H9 (cell line): ENCODE data around the gene TOP1. TPM values are rescaled to one million over a fixed set of nuclear protein-coding genes. Genes with fewer than 3 reads are reported as not detected.
A peak's percentile ranks its signal among the peaks of the same experiment; 100 is the strongest.

Source experiments
- DNase-seq: peaks from one replicate; pipeline ENCODE4 v3.0.0-alpha.2; 2017
- H2AFZ ChIP-seq: one replicate; pipeline ENCODE4 v1.6.1; 2013; ENCODE audit warnings: mild to moderate bottlenecking, low read length, control low read depth, moderate library complexity
- H2AK5ac ChIP-seq: 2 replicates; pipeline ENCODE4 v1.6.1; 2013; ENCODE audit warnings: low read length, control low read depth, mixed read lengths; ENCODE audit not compliant: insufficient read length
- H2BK120ac ChIP-seq: one replicate; pipeline ENCODE4 v1.6.1; 2013; ENCODE audit warnings: low read depth, mild to moderate bottlenecking, low read length, control low read depth, inconsistent platforms; ENCODE audit not compliant: poor library complexity, severe bottlenecking
- H2BK12ac ChIP-seq: 2 replicates; pipeline ENCODE4 v1.6.1; 2013; ENCODE audit warnings: low read length, control low read depth, mixed read lengths, low read depth; ENCODE audit not compliant: insufficient read length
- H2BK15ac ChIP-seq: 2 replicates; pipeline ENCODE4 v1.6.1; 2013; ENCODE audit warnings: low read depth, low read length, control low read depth
- H2BK20ac ChIP-seq: one replicate; pipeline ENCODE4 v1.6.1; 2013; ENCODE audit warnings: low read depth, mild to moderate bottlenecking, low read length, control low read depth, inconsistent platforms; ENCODE audit not compliant: poor library complexity, severe bottlenecking
- H2BK5ac ChIP-seq: 2 replicates; pipeline ENCODE4 v1.6.1; 2013; ENCODE audit warnings: low read length, control low read depth, mixed read lengths; ENCODE audit not compliant: insufficient read length
- H3K14ac ChIP-seq: 2 replicates; pipeline ENCODE4 v1.6.1; 2013; ENCODE audit warnings: low read length, control low read depth; ENCODE audit not compliant: insufficient read depth
- H3K18ac ChIP-seq: 2 replicates; pipeline ENCODE4 v1.6.1; 2013; ENCODE audit warnings: low read depth, mild to moderate bottlenecking, mixed read lengths, low read length, control low read depth; ENCODE audit not compliant: insufficient read length
- H3K23ac ChIP-seq: 2 replicates; pipeline ENCODE4 v1.6.1; 2013; ENCODE audit warnings: low read length, control low read depth, mixed read lengths, low read depth; ENCODE audit not compliant: insufficient read length
- H3K23me2 ChIP-seq: 2 replicates; pipeline ENCODE4 v1.6.1; 2013; ENCODE audit warnings: low read depth, mild to moderate bottlenecking, mixed read lengths, low read length, control low read depth; ENCODE audit not compliant: insufficient read length, poor library complexity, severe bottlenecking
- H3K27ac ChIP-seq: 2 replicates; pipeline ENCODE4 v1.5.1; 2013; ENCODE audit warnings: low read length, control low read depth, mixed read lengths, low read depth; ENCODE audit not compliant: insufficient read length
- H3K27me3 ChIP-seq: 2 replicates; pipeline ENCODE4 v1.6.1; 2013; ENCODE audit warnings: low read length, control low read depth, inconsistent platforms; ENCODE audit not compliant: insufficient read depth
- H3K4ac ChIP-seq: 2 replicates; pipeline ENCODE4 v1.6.1; 2013; ENCODE audit warnings: low read depth, mild to moderate bottlenecking, control low read depth, inconsistent platforms, low read length, moderate library complexity
- H3K4me1 ChIP-seq: 2 replicates; pipeline ENCODE4 v1.6.1; 2013; ENCODE audit warnings: low read length, control low read depth, inconsistent platforms; ENCODE audit not compliant: insufficient read depth
- H3K4me2 ChIP-seq: 2 replicates; pipeline ENCODE4 v1.6.1; 2013; ENCODE audit warnings: low read length, control low read depth, mixed read lengths; ENCODE audit not compliant: insufficient read length, insufficient read depth
- H3K56ac ChIP-seq: 2 replicates; pipeline ENCODE4 v1.6.1; 2013; ENCODE audit warnings: low read depth, mild to moderate bottlenecking, mixed read lengths, low read length, control low read depth; ENCODE audit not compliant: insufficient read length
- H3K79me1 ChIP-seq: 2 replicates; pipeline ENCODE4 v1.6.1; 2013; ENCODE audit warnings: low read depth, mild to moderate bottlenecking, moderate library complexity, low read length, control low read depth, inconsistent platforms; ENCODE audit not compliant: insufficient read depth, poor library complexity, severe bottlenecking
- H3K79me2 ChIP-seq: 2 replicates; pipeline ENCODE4 v1.6.1; 2013; ENCODE audit warnings: low read length, control low read depth, inconsistent platforms; ENCODE audit not compliant: insufficient read depth
- H3K9ac ChIP-seq: 2 replicates; pipeline ENCODE4 v1.6.1; 2013; ENCODE audit warnings: low read length, control low read depth, mixed read lengths; ENCODE audit not compliant: insufficient read length; ENCODE audit errors: extremely low read depth
- H3K9me3 ChIP-seq: one replicate; pipeline ENCODE4 v1.6.1; 2013; ENCODE audit warnings: low read depth, low read length, inconsistent platforms; ENCODE audit not compliant: control insufficient read depth
- H3T11ph ChIP-seq: one replicate; pipeline ENCODE4 v1.6.1; 2013; ENCODE audit warnings: mild to moderate bottlenecking, low read length, control low read depth, inconsistent platforms
- H4K20me1 ChIP-seq: one replicate; pipeline ENCODE4 v1.6.1; 2013; ENCODE audit not compliant: control insufficient read depth, insufficient read length, insufficient read depth
- H4K5ac ChIP-seq: 2 replicates; pipeline ENCODE4 v1.6.1; 2013; ENCODE audit warnings: low read depth, mild to moderate bottlenecking, mixed read lengths, low read length, control low read depth; ENCODE audit not compliant: insufficient read length
- H4K8ac ChIP-seq: replicated peaks from 2 replicates; pipeline ENCODE4 v1.6.1; 2013; ENCODE audit warnings: low read length, control low read depth, mixed read lengths, low read depth; ENCODE audit not compliant: insufficient read length
- H4K91ac ChIP-seq: 2 replicates; pipeline ENCODE4 v1.6.1; 2013; ENCODE audit warnings: low read depth, mild to moderate bottlenecking, moderate library complexity, mixed read lengths, low read length, control low read depth; ENCODE audit not compliant: insufficient read length
- H3K27ac Mint-ChIP-seq, 3 experiments: 2 replicates in 2 of 3; 3 replicates in 1 of 3; pipeline ENCODE4 v1.8.0; 2020 to 2021; ENCODE audit warnings: mixed read lengths in 3 of 3, mild to moderate bottlenecking in 1 of 3, moderate library complexity in 1 of 3
- H3K27me3 Mint-ChIP-seq: 2 replicates; pipeline ENCODE4 v1.8.0; 2021; ENCODE audit warnings: low read depth, mild to moderate bottlenecking, moderate library complexity, mixed read lengths
- H3K36me3 Mint-ChIP-seq, 3 experiments: 2 replicates in 2 of 3; 3 replicates in 1 of 3; pipeline ENCODE4 v1.8.0; 2020 to 2021; ENCODE audit warnings: low read depth in 3 of 3, mixed read lengths in 3 of 3; ENCODE audit not compliant: insufficient read depth in 1 of 3
- H3K4me1 Mint-ChIP-seq, 2 experiments: 2 replicates each; pipeline ENCODE4 v1.8.0; 2020; ENCODE audit warnings: mixed read lengths in 2 of 2
- H3K4me3 Mint-ChIP-seq, 2 experiments: 2 replicates in 1 of 2; 3 replicates in 1 of 2; pipeline ENCODE4 v1.8.0; 2020 to 2021; ENCODE audit warnings: mild to moderate bottlenecking in 2 of 2, mixed read lengths in 2 of 2, moderate library complexity in 1 of 2
- H3K9me3 Mint-ChIP-seq, 2 experiments: 2 replicates in 1 of 2; 3 replicates in 1 of 2; pipeline ENCODE4 v1.8.0; 2020; ENCODE audit warnings: mild to moderate bottlenecking in 2 of 2, mixed read lengths in 2 of 2, moderate library complexity in 1 of 2
- CTCF ChIP-seq: fragments of 200-600 bp; sonication (generic); conservative IDR thresholded peaks from 3 replicates; pipeline ENCODE4 v1.8.0; 2021; ENCODE audit warnings: antibody characterized with exemption, mild to moderate bottlenecking
- WGBS: extraction: QIAGEN DNeasy Blood & Tissue Kit; methylation state at CpG from one replicate; pipeline ENCODE4 v1.1.7; 2013; ENCODE audit warnings: missing lambda C conversion rate, low lambda C conversion rate, mixed read lengths; ENCODE audit not compliant: insufficient read length; ENCODE audit errors: extremely low coverage; 5-methylcytosine and 5-hydroxymethylcytosine counted together
- total RNA-seq: library from RNA; stranded (reverse); gene quantifications from 2 replicates; pipeline ENCODE4 v1.2.1, GENCODE V29; 2021

TOP1 gene
- total RNA-seq, 1 experiment from 2014 or later = 96.4 TPM

GRCh38 chr20:41166201-41167117, 137.8 kb downstream of the TOP1 start:
- Histone ChIP-seq H3K4me2 (no peak overlapping the region), H3K9ac (no peak overlapping the region), H3K79me2 (no peaks in the 10 kb centered on the region), H4K8ac (no peak overlapping the region), H3K4ac (no peak overlapping the region), H3K14ac (no peak overlapping the region), H3K9me3 (no peaks in the 10 kb centered on the region), H3K27me3 (no peaks in the 10 kb centered on the region), H3K23ac (no peak overlapping the region), H2BK12ac (no peak overlapping the region), H4K91ac (no peak overlapping the region), H2BK20ac (no peak overlapping the region), H2AK5ac (no peak overlapping the region), H3K4me1 (no peaks in the 10 kb centered on the region), H3K18ac (no peak overlapping the region), H2BK15ac (no peak overlapping the region), H2BK120ac (no peak overlapping the region), H2AFZ (no peak overlapping the region), H4K5ac (no peak overlapping the region), H3K56ac (no peak overlapping the region), H3K79me1 (no peaks in the 10 kb centered on the region), H4K20me1 (no peaks in the 10 kb centered on the region), H3K23me2 (no peaks in the 10 kb centered on the region), H3T11ph (no peak overlapping the region), H2BK5ac (no peak overlapping the region), H3K27ac (no peak overlapping the region)
- Mint-ChIP-seq H3K36me3 (peaks cover 66 to 94% (median 91%) of the 10 kb centered on the region in 3 experiments), H3K4me3 (no peak overlapping the region), H3K9me3 (no peaks in the 10 kb centered on the region), H3K4me1 (no peaks in the 10 kb centered on the region), H3K27me3 (no peaks in the 10 kb centered on the region), H3K27ac (peak overlapping the region in 2 of 3 experiments; percentile 17 to 45; a peak in 4 of 7 replicates)
- TF ChIP-seq CTCF = no peak
- DNase-seq = no peak
- WGBS = no CpG with 5 or more reads among the region's 27 CpGs
